SK-N-SH (cell line): ENCODE measurements around the gene SELENOP.

Experiments
- CTCF ChIP-seq: fragments of 200-600 bp; sonication (generic); IDR thresholded peaks from 2 replicates; pipeline ENCODE4 v1.6.1; 2017; ENCODE audit warnings: antibody characterized with exemption, mild to moderate bottlenecking, moderate library complexity
- POLR2AphosphoS5 ChIP-seq: IDR thresholded peaks from 2 replicates; pipeline ENCODE4 v1.6.1; 2012; ENCODE audit warnings: low read depth, low read length
- RAD21 ChIP-seq: IDR thresholded peaks from 2 replicates; pipeline ENCODE4 v1.6.1; 2012; ENCODE audit warnings: mild to moderate bottlenecking, low read length
- SMC3 ChIP-seq: IDR thresholded peaks from 2 replicates; pipeline ENCODE4 v1.6.1; 2012; ENCODE audit warnings: low read depth, low read length, improper control_type of control experiment
- TAF1 ChIP-seq: IDR thresholded peaks from 2 replicates; pipeline ENCODE4 v1.6.1; 2012; ENCODE audit warnings: low read depth, mild to moderate bottlenecking, low read length, moderate library complexity, borderline replicate concordance
- TF ChIP-seq, protein P1 (sequence below): IDR thresholded peaks from 2 replicates; pipeline ENCODE4 v1.4.0; 2012; ENCODE audit warnings: low read depth, borderline replicate concordance
- TF ChIP-seq, protein P2 (sequence below): IDR thresholded peaks from 2 replicates; pipeline ENCODE4 v1.4.0; 2012; ENCODE audit warnings: low read depth
- TF ChIP-seq, protein P3 (sequence below): IDR thresholded peaks from 2 replicates; pipeline ENCODE4 v1.6.1; 2012; ENCODE audit warnings: mild to moderate bottlenecking, low read depth, low read length, moderate library complexity

GRCh38 chr5:42791151-42791550, 20.5 kb downstream of the SELENOP start:
- no peak for TF ChIP-seq CTCF
- TF ChIP-seq, protein P1, sequence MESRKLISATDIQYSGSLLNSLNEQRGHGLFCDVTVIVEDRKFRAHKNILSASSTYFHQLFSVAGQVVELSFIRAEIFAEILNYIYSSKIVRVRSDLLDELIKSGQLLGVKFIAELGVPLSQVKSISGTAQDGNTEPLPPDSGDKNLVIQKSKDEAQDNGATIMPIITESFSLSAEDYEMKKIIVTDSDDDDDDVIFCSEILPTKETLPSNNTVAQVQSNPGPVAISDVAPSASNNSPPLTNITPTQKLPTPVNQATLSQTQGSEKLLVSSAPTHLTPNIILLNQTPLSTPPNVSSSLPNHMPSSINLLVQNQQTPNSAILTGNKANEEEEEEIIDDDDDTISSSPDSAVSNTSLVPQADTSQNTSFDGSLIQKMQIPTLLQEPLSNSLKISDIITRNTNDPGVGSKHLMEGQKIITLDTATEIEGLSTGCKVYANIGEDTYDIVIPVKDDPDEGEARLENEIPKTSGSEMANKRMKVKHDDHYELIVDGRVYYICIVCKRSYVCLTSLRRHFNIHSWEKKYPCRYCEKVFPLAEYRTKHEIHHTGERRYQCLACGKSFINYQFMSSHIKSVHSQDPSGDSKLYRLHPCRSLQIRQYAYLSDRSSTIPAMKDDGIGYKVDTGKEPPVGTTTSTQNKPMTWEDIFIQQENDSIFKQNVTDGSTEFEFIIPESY: no peak
- TF ChIP-seq, protein P2, sequence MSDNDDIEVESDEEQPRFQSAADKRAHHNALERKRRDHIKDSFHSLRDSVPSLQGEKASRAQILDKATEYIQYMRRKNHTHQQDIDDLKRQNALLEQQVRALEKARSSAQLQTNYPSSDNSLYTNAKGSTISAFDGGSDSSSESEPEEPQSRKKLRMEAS: no peak
- no peak for TF ChIP-seq RAD21
- TF ChIP-seq POLR2AphosphoS5: no peak
- TF ChIP-seq, protein P3, sequence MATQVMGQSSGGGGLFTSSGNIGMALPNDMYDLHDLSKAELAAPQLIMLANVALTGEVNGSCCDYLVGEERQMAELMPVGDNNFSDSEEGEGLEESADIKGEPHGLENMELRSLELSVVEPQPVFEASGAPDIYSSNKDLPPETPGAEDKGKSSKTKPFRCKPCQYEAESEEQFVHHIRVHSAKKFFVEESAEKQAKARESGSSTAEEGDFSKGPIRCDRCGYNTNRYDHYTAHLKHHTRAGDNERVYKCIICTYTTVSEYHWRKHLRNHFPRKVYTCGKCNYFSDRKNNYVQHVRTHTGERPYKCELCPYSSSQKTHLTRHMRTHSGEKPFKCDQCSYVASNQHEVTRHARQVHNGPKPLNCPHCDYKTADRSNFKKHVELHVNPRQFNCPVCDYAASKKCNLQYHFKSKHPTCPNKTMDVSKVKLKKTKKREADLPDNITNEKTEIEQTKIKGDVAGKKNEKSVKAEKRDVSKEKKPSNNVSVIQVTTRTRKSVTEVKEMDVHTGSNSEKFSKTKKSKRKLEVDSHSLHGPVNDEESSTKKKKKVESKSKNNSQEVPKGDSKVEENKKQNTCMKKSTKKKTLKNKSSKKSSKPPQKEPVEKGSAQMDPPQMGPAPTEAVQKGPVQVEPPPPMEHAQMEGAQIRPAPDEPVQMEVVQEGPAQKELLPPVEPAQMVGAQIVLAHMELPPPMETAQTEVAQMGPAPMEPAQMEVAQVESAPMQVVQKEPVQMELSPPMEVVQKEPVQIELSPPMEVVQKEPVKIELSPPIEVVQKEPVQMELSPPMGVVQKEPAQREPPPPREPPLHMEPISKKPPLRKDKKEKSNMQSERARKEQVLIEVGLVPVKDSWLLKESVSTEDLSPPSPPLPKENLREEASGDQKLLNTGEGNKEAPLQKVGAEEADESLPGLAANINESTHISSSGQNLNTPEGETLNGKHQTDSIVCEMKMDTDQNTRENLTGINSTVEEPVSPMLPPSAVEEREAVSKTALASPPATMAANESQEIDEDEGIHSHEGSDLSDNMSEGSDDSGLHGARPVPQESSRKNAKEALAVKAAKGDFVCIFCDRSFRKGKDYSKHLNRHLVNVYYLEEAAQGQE: no peak
- TF ChIP-seq SMC3: no peak
- TF ChIP-seq TAF1: no peak
